GM19468 (cell line): ENCODE data around the gene NHEJ1.

Experiments
- ATAC-seq: cut with Tn5 transposase; IDR thresholded peaks from one replicate; pipeline ENCODE4 v1.9.1; 2021; ENCODE audit warnings: mild to moderate bottlenecking, moderate library complexity, moderate number of reproducible peaks; ENCODE audit not compliant: unreplicated experiment; ENCODE audit errors: extremely low read depth

Gene NHEJ1

GRCh38 chr2:219035942-219036341 lies 124.7 kb downstream of the NHEJ1 start:
- no peak for ATAC-seq

GRCh38 chr2:219034823-219035222 lies 125.8 kb downstream of the NHEJ1 start:
- no peak for ATAC-seq

GRCh38 chr2:219032051-219032745 lies 128.4 kb downstream of the NHEJ1 start:
- no peak for ATAC-seq

DNA sequence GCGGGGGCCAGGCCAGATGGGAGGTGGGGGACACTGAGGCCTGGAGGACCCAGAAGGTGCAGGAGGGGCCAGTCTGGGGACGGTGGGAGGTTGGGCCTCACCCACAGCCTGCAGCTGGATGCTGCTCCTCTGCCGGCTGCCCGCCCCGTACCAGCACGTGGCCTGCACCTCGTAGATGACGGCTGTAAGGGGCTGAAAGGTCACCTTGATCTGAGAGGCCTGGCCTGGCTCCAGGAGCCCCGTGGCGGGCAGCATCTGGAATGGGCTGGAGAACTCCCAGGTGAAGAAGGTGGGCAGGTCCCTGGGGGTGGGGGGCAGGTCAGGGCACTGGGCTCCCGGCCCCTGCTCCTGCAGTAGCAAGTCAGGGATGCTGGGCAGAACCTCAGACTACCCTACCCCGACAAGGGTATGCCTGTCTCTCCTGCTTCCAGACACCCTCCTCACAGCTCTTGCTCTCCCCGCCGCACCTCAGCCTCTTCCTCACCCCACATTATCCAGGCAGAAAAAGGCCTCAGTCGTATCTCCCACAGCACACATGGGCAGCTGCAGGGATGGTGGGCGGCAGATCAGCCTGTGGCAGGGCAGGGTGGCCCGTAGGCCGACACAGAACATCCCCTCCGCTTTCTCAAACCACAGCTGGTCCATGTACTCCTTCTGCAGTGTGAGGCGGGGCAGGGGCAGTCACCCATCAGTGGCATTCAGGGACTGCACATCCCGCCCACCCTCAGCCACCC lies 129.4 kb downstream of the NHEJ1 start:
- no peak for ATAC-seq

- ATAC-seq: no peak
Observed at GRCh38 chr2:219030177-219030940, 130.3 kb downstream of the NHEJ1 start.

DNA sequence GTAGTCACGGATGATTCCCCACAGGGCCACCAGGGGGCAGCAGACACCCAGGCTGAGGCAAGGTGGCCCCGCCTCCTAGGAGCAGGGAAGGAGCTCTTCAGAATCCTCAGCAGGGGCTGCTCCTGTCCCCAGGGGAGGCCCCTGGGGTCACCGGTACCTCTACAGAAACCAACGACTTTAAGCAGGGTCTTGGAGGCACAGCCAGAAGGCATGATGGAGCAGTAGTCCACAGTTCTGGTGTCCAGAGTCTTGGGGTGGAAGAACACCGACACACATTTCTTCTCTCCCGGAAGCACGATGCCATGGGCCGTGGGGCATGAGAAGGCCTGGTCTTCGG lies 130.8 kb downstream of the NHEJ1 start:
- ATAC-seq: peak; percentile 71

- no peak for ATAC-seq
Observed at GRCh38 chr2:219028996-219029828, 131.4 kb downstream of the NHEJ1 start.

- ATAC-seq: no peak
Observed at GRCh38 chr2:219028141-219028540, 132.5 kb downstream of the NHEJ1 start.

DNA sequence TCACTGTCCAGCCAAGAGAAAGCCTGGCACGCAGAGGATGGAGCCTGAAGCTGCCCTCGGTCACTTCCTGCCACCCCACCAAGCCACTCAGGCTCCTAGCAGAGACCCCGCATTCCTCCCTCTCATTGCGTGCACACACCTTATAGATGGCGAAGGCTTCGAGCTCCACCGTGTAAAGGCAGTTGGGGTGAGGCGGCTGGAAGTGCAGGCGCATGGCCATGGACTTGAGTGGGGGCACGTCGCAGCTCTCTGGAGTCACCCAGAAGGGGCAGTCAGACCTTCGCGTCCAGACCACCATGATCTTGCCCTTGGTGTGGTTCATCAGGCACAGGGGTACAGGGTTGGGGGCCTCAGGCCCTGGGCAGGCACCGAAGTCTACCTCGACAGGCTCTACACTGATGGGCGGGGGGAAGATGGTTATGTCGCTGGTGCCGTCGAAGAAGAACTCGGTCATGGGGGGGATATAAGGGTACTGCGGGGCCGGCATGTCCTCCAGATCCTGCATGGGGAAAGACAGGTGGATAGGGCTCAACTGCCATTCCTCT lies 133.0 kb downstream of the NHEJ1 start:
- ATAC-seq: no peak

DNA sequence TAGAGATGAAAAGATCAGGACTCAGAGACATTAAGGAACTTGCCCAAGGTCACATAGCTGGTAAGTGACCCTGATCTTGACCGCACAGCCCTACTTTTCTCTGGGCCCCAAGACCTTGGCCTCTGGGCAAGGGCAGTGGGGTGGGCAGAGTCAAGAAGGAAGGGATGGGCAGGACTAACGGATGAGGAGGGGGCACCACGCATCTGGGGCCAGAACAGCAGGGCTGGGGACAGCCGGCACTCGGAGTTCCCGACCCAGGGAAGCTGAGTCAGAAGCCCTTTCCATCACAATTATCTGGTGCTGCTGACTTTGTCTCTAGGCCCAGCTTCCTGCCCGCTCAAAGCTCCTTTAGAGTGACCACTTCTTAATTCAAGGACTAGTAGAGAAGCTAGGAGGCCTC lies 133.7 kb downstream of the NHEJ1 start:
- ATAC-seq: no peak

DNA sequence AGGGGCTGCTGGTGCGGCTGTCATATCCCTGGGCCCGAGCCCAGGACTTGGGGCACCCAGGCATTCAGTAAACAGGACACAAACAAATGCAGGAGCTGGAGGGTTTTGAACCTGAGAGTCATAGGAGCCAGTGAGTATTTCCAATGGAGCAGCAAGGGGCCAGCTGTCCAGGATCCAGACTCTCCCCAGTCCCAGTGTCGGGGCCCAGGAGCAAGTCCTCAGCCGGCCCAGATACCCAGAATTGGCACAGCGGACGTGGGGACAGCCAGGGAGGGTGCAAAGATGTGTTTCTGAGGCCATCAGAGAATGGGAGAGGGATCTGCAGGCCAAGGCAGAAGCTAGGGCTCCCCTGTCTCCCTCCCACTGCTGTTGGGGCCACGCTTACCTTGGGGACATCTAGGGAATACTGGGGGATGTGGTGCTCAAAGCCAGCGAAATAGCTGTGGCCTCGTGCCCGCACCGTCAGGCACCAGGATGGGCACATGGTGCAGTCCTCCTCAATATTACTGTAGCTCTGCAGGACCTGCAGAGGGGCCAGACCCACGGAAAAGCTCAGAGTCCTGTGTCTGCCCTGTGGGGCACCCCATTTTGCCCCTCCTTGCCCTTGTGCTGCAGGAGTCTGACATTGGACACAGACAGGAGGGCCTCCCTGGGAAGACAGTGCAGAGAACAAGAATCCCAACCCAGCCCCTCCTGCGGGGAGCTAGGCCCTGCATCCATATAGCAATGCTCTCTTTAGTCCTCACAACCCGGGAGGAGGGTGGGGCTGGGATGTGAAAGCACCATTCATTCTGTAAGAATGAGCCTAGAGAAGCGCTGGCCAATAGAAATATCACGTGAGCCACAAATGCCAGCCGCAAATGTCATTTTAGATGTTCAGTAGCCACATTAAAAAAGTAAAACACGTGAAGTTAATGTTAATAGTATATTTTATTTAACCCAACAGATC lies 134.7 kb downstream of the NHEJ1 start:
- ATAC-seq: no peak
